8988T (cell line): ENCODE data around the gene PCP4L1.
"Not testable (repeated sequence)": the region's sequence is repeated elsewhere in the genome, so short reads cannot be mapped to it uniquely, and the experiment has no call there.

Experiments used
- DNase-seq: peaks from one replicate; pipeline ENCODE4 v3.0.0; 2011

PCP4L1 gene

GRCh38 chr1:161258439-161259344, at the start of gene PCP4L1:
Gene PCP4L1, plus strand, starts transcription at chr1:161258745. Its CDS starts 230 bp downstream, at chr1:161258975.
- no peak for DNase-seq

- DNase-seq, result peak; percentile 69
Observed at GRCh38 chr1:161209790-161210409, 48.6 kb upstream of the PCP4L1 start.

GRCh38 chr1:161214369-161214768, 44.2 kb upstream of the PCP4L1 start:
- no peak for DNase-seq

GRCh38 chr1:161215076-161215475, 43.5 kb upstream of the PCP4L1 start, which contains the start of gene FCER1G:
Gene FCER1G, plus strand, starts transcription at chr1:161215295. Its CDS starts 27 bp downstream, at chr1:161215322.
- DNase-seq, result no peak

- DNase-seq, result no peak
Observed at GRCh38 chr1:161216945-161217712, 41.4 kb upstream of the PCP4L1 start.

GRCh38 chr1:161217831-161218230, 40.7 kb upstream of the PCP4L1 start:
- no peak for DNase-seq

GRCh38 chr1:161218301-161219077, 40.1 kb upstream of the PCP4L1 start:
- DNase-seq, result no peak

- no peak for DNase-seq
Observed at GRCh38 chr1:161219078-161219892, 39.3 kb upstream of the PCP4L1 start.

- no peak for DNase-seq
Observed at GRCh38 chr1:161220002-161220401, 38.5 kb upstream of the PCP4L1 start.

GRCh38 chr1:161222175-161223019, 36.1 kb upstream of the PCP4L1 start:
- DNase-seq, result no peak

GRCh38 chr1:161223805-161224694, 34.5 kb upstream of the PCP4L1 start:
- DNase-seq, result no peak

GRCh38 chr1:161224695-161225087, 33.9 kb upstream of the PCP4L1 start:
- DNase-seq, result not testable (repeated sequence)

- no peak for DNase-seq
Observed at GRCh38 chr1:161225178-161225533, 33.4 kb upstream of the PCP4L1 start.

- DNase-seq, result peak; percentile 80
Observed at GRCh38 chr1:161225534-161226319, 32.8 kb upstream of the PCP4L1 start, which contains the start of gene TOMM40L. Gene TOMM40L, plus strand, starts transcription at chr1:161226060. Its CDS starts 430 bp downstream, at chr1:161226490.

GRCh38 chr1:161226320-161226711, 32.2 kb upstream of the PCP4L1 start:
- no peak for DNase-seq

GRCh38 chr1:161226759-161227158, 31.8 kb upstream of the PCP4L1 start:
- DNase-seq, result no peak

GRCh38 chr1:161227196-161227871, 31.2 kb upstream of the PCP4L1 start:
- peak; percentile 47 for DNase-seq

GRCh38 chr1:161228032-161228431, 30.5 kb upstream of the PCP4L1 start:
- no peak for DNase-seq
